DND-41 (cell line): Measurements from ENCODE around the gene KRTAP12-2.
"Not testable (repeated sequence)": the region's sequence is repeated elsewhere in the genome, so short reads cannot be mapped to it uniquely, and the experiment has no call there.

ENCODE experiments used
- ATAC-seq: fragments of 200-7000 bp; cut with Tn5 transposase; 3 replicates; pipeline ENCODE4 v1.9.1; 2021; ENCODE audit warnings: low read depth; ENCODE audit not compliant: insufficient read depth
- DNase-seq: peaks from one replicate; pipeline ENCODE4 v3.0.0-alpha.2; 2020
- H2AFZ ChIP-seq: 2 replicates; pipeline ENCODE4 v1.6.0; 2012; ENCODE audit warnings: low read depth, low read length
- H3K27ac ChIP-seq: 2 replicates; pipeline ENCODE4 v1.5.1; 2012; ENCODE audit warnings: low read length, inconsistent platforms
- H3K27me3 ChIP-seq: fragments of 200-600 bp; sonication (generic); 2 replicates; pipeline ENCODE4 v1.6.0; 2012; ENCODE audit warnings: low read length, mild to moderate bottlenecking, inconsistent platforms; ENCODE audit not compliant: insufficient read depth, poor library complexity
- H3K36me3 ChIP-seq: 2 replicates; pipeline ENCODE4 v1.5.1; 2012; ENCODE audit warnings: low read length, inconsistent platforms; ENCODE audit not compliant: insufficient read depth
- H3K4me1 ChIP-seq: 2 replicates; pipeline ENCODE4 v1.5.1; 2012; ENCODE audit warnings: mild to moderate bottlenecking, low read length; ENCODE audit not compliant: insufficient read depth
- H3K4me2 ChIP-seq: 2 replicates; pipeline ENCODE4 v1.6.0; 2012; ENCODE audit warnings: mild to moderate bottlenecking, moderate library complexity, low read length, inconsistent platforms; ENCODE audit not compliant: insufficient read depth
- H3K4me3 ChIP-seq, 2 experiments: fragments of 200-600 bp in 1 of 2; shearing (Covaris generic) in 1 of 2; 2 replicates each; pipeline ENCODE4 v1.5.1; 2012 to 2016; ENCODE audit warnings: inconsistent platforms in 2 of 2, low read length in 2 of 2, mild to moderate bottlenecking in 2 of 2, low read depth in 1 of 2, moderate library complexity in 1 of 2
- H3K79me2 ChIP-seq: 2 replicates; pipeline ENCODE4 v1.6.0; 2012; ENCODE audit warnings: low read length, inconsistent platforms; ENCODE audit not compliant: insufficient read depth
- H3K9ac ChIP-seq: 2 replicates; pipeline ENCODE4 v1.6.0; 2012; ENCODE audit warnings: low read depth, mild to moderate bottlenecking, inconsistent platforms, low read length, moderate library complexity
- H3K9me3 ChIP-seq: 2 replicates; pipeline ENCODE4 v1.5.1; 2012; ENCODE audit warnings: low read length, moderate library complexity, mild to moderate bottlenecking, inconsistent platforms; ENCODE audit not compliant: insufficient read depth, severe bottlenecking
- H4K20me1 ChIP-seq: 2 replicates; pipeline ENCODE4 v1.6.0; 2012; ENCODE audit warnings: low read length; ENCODE audit not compliant: insufficient read depth
- EZH2 ChIP-seq: IDR thresholded peaks from 3 replicates; pipeline ENCODE4 v1.6.1; 2012; ENCODE audit warnings: borderline replicate concordance, low read depth, mild to moderate bottlenecking, moderate library complexity, low read length, inconsistent platforms; ENCODE audit not compliant: severe bottlenecking
- TF ChIP-seq, protein P1 (sequence below): IDR thresholded peaks from 2 replicates; pipeline ENCODE4 v1.5.1; 2012; ENCODE audit warnings: borderline replicate concordance, low read length, moderate library complexity, mild to moderate bottlenecking; ENCODE audit not compliant: poor library complexity, severe bottlenecking; ENCODE audit errors: extremely low read depth

The KRTAP12-2 gene

DNA sequence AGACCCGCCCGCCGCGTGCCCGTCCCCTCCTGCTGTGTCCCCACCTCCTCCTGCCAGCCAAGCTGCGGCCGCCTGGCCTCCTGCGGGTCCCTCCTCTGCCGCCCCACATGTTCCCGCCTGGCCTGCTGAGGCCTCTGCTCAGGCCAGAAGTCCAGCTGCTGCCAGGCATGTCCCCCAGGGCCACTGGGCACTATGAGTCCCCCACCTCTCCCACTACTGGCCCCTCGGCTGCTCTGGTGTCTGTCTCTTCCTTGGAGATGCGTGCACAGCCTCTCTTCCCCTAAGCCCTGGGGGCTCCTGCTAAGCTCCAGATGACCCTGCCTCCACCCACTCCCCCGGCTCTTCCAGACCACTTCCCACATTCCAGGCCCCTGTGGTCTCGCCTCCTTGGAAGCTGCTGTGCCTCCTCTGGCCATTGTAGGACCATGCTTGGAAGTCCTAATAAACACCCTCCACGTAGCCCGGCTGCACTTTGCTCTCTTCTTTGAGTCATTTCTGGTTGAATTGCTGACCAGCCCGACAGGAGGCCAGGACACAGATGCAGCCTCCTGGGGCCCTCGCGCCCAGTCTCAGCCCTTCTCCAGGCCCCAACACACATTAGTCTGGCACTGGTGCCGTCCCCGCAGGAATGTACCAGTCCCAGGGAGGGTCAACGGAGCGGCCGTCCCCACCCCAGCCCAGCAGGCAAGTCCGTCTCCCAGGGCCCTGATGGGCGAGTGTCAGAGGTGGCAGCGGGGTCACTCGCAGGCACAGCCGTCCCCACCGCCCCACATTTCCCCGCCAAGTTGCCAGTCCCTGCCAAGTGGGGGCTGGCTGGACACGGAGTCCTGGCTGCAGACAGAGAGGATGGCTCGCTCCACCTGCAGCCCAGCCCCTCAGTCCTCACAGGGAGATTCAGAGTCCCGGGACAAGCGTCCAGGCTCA lies 31.3 kb upstream of the KRTAP12-2 start:
- no peak overlapping the region for H3K9ac ChIP-seq
- TF ChIP-seq, protein P1, sequence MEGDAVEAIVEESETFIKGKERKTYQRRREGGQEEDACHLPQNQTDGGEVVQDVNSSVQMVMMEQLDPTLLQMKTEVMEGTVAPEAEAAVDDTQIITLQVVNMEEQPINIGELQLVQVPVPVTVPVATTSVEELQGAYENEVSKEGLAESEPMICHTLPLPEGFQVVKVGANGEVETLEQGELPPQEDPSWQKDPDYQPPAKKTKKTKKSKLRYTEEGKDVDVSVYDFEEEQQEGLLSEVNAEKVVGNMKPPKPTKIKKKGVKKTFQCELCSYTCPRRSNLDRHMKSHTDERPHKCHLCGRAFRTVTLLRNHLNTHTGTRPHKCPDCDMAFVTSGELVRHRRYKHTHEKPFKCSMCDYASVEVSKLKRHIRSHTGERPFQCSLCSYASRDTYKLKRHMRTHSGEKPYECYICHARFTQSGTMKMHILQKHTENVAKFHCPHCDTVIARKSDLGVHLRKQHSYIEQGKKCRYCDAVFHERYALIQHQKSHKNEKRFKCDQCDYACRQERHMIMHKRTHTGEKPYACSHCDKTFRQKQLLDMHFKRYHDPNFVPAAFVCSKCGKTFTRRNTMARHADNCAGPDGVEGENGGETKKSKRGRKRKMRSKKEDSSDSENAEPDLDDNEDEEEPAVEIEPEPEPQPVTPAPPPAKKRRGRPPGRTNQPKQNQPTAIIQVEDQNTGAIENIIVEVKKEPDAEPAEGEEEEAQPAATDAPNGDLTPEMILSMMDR = no peak
- TF ChIP-seq EZH2 = no peak
- no peaks in the 10 kb centered on the region; the same call in 1 of the 2 replicates for H4K20me1 ChIP-seq
- H3K27me3 ChIP-seq = peaks cover 10% of the 10 kb centered on the region
- no peaks in the 10 kb centered on the region for H3K9me3 ChIP-seq
- no peak overlapping the region for H3K4me3 ChIP-seq
- H3K27ac ChIP-seq = no peak overlapping the region
- ATAC-seq = no peak
- no peak overlapping the region for H3K4me2 ChIP-seq
- H2AFZ ChIP-seq = no peak overlapping the region
- no peaks in the 10 kb centered on the region for H3K36me3 ChIP-seq
- no peaks in the 10 kb centered on the region for H3K4me1 ChIP-seq
- no peak for DNase-seq
- H3K79me2 ChIP-seq = no peaks in the 10 kb centered on the region

DNA sequence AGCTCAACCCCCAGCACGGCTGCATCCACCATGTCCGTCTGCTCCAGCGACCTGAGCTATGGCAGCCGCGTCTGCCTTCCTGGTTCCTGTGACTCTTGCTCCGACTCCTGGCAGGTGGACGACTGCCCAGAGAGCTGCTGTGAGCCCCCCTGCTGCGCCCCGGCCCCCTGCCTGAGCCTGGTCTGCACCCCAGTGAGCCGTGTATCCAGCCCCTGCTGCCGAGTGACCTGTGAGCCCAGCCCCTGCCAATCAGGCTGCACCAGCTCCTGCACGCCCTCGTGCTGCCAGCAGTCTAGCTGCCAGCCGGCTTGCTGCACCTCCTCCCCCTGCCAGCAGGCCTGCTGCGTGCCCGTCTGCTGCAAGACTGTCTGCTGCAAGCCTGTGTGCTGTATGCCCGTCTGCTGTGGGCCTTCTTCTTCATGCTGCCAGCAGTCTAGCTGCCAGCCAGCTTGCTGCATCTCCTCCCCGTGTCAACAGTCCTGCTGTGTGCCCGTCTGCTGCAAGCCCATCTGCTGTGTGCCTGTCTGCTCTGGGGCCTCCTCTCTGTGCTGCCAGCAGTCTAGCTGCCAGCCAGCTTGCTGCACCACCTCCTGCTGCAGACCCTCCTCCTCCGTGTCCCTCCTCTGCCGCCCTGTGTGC lies 30.6 kb upstream of the KRTAP12-2 start, which contains the start of gene KRTAP10-12:
Gene KRTAP10-12, plus strand, starts transcription at position 1 of the 639 bp plus-strand sequence. Its CDS starts 30 bp downstream, at position 31.
- not testable (repeated sequence) for DNase-seq, H3K4me2 ChIP-seq, H3K79me2 ChIP-seq, H3K36me3 ChIP-seq, H2AFZ ChIP-seq, H3K27ac ChIP-seq, H3K27me3 ChIP-seq, H4K20me1 ChIP-seq, H3K9me3 ChIP-seq, H3K4me3 ChIP-seq, H3K4me1 ChIP-seq, ATAC-seq, H3K9ac ChIP-seq

DNA sequence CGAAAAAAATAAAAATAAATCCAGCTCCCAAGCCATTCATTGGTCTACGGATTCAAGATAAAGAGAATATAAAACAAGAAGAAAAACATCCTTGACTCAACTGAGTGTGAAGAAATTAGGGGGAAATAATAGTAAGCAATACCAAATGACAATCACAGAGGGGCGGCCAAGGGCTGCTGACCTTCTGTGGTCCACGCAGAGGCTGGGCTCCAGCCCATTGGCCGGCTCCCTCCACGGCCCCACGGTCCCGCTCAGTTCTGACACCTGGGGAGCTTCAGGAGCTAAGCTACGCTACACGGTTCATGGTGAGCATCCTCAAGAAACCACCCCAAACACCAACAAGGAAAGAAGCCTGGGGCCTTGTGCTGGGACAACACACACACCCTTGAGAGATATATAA lies 29.8 kb upstream of the KRTAP12-2 start:
- no peaks in the 10 kb centered on the region for H3K79me2 ChIP-seq
- no peaks in the 10 kb centered on the region for H3K9me3 ChIP-seq
- peaks cover 10% of the 10 kb centered on the region for H3K27me3 ChIP-seq
- no peak overlapping the region for H3K4me2 ChIP-seq
- no peak overlapping the region for H2AFZ ChIP-seq
- H3K9ac ChIP-seq = no peak overlapping the region
- H3K4me3 ChIP-seq = no peak overlapping the region
- TF ChIP-seq, protein P1 = no peak
- no peak for TF ChIP-seq EZH2
- DNase-seq (no peak), ATAC-seq (no peak)
- no peaks in the 10 kb centered on the region for H3K36me3 ChIP-seq
- H3K27ac ChIP-seq = no peak overlapping the region
- H4K20me1 ChIP-seq = no peaks in the 10 kb centered on the region; the same call in 1 of the 2 replicates
- H3K4me1 ChIP-seq = no peaks in the 10 kb centered on the region

DNA sequence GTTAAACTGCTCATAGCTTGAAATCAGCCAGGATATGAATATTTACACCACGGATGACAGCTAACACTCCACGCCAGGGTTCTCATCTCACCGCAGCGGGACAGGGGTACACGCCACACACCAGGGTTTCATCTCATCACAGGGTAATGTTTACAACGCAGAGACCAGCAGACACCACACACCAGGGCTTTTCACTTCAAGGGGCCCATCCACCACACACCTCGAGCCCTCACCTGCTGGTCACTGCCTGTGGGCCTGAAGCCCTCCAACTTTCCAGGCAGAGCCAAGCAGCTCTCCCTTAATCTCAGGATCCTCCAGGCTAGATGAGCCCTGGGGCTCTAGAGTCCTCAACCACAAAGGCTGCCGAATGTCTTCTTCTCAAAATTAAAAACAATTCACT lies 28.9 kb upstream of the KRTAP12-2 start:
- Histone ChIP-seq H3K9me3 (no peaks in the 10 kb centered on the region), H3K36me3 (no peaks in the 10 kb centered on the region), H3K4me1 (no peaks in the 10 kb centered on the region), H4K20me1 (no peaks in the 10 kb centered on the region; the same call in 1 of the 2 replicates), H2AFZ (no peak overlapping the region), H3K79me2 (no peaks in the 10 kb centered on the region), H3K27ac (no peak overlapping the region), H3K4me2 (no peak overlapping the region), H3K9ac (no peak overlapping the region), H3K4me3 (no peak overlapping the region), H3K27me3 (peaks cover 5% of the 10 kb centered on the region)
- no peak for TF ChIP-seq EZH2
- TF ChIP-seq, protein P1 = no peak
- DNase-seq = no peak
- no peak for ATAC-seq
